A673 (cell line): Measurements from ENCODE around the gene RFX2.

Experiments
- CTCF ChIP-seq: fragments of 300-800, 200-600 bp; sonication (generic); conservative IDR thresholded peaks from 2 replicates; pipeline ENCODE4 v1.5.1; 2017; ENCODE audit warnings: low read depth, mild to moderate bottlenecking, antibody characterized with exemption, low read length, moderate library complexity, mixed read lengths
- EZH2 ChIP-seq: fragments of 200-600 bp; sonication (generic); IDR thresholded peaks from 2 replicates; pipeline ENCODE4 v1.6.1; 2017; ENCODE audit warnings: borderline replicate concordance, low read depth, mild to moderate bottlenecking, mixed read lengths, antibody characterized with exemption, low read length; ENCODE audit not compliant: poor library complexity, severe bottlenecking

- TF ChIP-seq EZH2 (no peak), CTCF (no peak)
These were observed 65.2 kb downstream of the RFX2 start for GRCh38 chr19:6045108-6045507.
